Fibroblast of skin of back (primary cell): ENCODE data around the gene CDO1.
A peak's percentile ranks its signal among the peaks of the same experiment; 100 is the strongest.
"Not testable (repeated sequence)": the region's sequence is repeated elsewhere in the genome, so short reads cannot be mapped to it uniquely, and the experiment has no call there.

Experiments
- DNase-seq: peaks from one replicate; pipeline ENCODE4 v3.0.0-alpha.2; 2013

Gene CDO1

DNA sequence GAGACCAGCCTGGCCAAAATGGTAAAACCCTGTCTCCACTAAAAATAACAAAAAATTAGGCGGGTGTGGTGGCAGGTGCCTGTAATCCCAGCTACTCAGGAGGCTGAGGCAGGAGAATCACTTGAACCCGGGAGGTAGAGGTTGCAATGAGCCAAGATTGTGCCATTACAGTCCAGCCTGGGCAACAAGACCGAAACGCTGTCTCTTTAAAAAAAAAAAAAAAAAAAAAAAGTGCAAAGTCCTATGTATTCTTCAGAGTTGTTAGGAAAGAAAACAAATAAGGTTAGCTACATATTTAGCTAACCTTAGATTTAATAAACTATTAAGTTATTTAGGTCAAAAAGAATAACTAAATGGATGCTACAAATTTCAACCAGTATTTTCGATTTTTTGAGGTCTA lies 13.5 kb upstream of the CDO1 start:
- DNase-seq: no peak

DNA sequence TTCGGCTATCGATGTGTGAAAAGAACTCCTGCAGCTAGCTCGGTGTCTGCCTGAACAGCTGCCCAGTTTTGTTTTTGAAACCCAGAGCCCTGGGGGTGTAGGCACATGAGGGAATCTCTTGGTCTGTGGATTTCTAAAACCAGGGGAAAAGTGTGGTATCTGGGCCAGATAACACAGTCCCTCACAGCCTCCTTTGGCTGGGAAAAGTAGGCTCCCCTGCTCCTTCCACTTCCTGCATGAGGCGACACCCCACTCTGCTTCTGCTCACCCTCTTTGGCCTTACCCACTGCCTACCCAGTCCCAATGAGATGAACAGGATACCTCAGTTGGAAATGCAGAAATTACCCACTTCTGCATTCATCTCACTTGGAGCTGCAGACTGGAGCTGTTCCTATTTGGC lies 9.5 kb upstream of the CDO1 start:
- DNase-seq: no peak

DNA sequence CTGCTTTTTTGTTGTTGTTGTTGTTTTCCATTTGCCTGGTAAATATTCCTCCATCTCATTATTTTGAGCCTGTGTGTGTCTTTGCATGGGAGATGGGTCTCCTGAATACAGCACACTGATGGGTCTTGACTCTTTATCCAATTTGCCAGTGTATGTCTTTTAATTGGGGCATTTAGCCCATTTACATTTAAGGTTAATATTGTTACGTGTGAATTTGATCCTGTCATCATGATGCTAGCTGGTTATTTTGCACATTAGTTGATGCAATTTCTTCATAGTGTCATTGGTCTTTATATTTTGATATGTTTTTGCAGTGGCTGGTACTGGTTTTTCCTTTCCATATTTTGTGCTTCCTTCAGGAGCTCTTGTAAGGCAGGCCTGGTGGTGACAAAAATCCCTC lies 8.5 kb upstream of the CDO1 start:
- DNase-seq: not testable (repeated sequence)

DNA sequence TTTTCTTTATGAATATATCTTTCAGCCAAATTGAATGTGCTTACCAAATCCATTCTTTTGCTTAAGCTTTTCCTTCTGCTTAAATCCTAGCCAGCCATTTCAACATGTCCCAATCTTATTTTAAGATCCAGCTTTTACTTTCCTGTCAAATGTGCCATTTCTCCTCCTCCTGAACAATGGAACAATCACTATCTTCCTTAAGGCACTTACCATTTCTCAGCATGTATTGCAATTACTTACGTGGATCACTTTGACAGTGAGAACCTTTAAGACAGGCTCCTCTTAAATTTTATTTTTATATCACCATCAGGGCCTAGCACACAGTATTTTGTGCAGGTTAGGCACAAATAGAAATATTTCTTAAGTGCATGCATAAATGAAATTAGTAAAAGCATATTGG lies 4.4 kb upstream of the CDO1 start:
- no peak for DNase-seq

DNA sequence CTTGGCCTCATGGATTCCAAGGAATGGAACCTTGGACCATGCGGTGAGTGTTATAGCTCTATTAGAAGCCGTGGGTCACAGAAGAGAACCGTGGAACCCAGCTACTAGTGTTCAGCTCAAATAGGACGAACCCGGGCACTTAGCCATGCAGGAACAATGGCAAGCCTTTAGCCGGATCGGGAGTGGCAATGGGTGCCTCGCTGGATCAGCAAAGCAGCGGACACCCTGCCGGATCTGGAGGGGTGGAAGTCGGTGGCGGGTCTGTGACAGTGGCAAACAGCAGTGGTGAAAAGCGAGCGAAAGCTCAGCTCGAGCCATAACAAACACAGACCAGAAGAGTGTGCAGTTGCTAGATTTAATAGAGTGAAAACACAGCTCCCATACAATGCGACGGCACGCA lies 2.4 kb upstream of the CDO1 start:
- DNase-seq: no peak

DNA sequence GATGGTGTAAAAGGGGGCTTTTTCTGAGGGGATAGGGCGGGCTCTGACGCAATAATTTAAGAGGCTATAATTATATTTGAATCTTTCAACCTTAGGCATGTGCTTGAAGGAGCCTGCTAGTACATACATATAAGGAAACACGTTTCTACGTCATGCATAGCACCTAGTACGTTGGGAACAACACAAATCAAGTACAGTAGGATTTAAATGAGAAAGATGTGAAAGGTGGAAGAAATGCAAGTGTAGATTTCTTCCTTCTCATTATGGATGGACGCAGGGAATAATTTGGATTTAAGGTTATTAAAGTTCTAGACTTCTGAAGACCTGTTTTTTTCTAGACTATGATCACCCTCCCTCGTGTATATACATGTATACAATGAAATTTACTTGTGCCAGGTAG lies 927 bp upstream of the CDO1 start:
- no peak for DNase-seq

DNA sequence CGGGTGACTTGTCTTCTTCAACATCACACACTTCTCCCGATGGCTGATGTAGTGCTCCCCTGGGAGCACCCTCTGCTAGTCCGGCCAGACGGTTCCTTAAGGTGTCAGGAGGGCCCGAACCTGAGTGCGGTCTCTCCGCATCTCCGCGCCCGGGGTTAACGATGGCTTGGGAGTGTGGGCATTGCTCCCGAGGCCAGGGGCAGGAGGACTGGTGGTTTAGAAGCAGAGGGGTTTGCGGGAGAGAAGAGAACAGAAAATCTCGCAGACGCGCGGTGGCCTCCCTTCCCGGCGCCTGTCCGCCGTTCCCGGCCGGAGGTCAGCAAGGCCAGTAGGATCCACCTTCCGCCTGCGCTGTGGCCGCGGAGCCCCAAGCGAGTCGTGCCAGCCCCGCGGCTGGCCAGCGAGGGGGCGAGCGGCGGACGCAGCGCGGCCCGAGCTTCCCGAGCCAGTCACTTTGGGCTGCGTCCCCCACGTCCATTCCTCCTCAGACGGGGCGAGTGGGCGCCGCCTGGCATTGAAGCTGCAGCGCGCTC lies 700 bp downstream of the CDO1 start:
- DNase-seq: peak; percentile 11

DNA sequence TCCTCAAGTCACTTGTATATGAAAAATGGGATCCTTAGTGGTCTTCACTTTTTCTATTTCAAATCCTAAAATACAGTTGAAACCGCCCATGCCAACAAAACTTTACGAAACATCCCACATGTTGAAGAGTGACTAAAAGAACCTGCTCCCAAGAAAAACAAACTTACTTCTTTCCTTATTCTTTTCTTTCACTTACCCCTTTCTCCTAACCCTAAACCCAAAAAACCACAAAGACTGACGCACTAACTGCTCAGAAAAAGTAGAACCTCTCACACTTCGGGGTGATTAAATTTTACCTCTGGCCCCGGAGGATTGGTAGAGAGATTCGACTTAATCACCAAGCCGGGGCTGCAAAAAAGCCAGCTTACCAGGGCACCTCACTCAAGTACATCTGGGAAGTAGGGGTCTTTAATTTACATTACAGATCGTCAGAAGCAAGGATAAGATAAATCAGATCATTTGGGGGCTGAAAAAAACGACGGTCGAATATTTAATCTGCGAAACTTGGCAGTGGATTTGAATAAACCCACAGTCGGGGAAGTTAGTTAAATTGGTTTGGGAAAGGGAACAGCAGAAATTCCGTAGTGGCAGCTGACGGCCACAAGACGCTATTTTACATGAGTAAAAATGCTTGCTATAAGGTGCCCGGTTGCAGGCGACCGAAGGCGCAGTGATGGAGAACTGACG lies 1.3 kb downstream of the CDO1 start:
- DNase-seq: no peak

DNA sequence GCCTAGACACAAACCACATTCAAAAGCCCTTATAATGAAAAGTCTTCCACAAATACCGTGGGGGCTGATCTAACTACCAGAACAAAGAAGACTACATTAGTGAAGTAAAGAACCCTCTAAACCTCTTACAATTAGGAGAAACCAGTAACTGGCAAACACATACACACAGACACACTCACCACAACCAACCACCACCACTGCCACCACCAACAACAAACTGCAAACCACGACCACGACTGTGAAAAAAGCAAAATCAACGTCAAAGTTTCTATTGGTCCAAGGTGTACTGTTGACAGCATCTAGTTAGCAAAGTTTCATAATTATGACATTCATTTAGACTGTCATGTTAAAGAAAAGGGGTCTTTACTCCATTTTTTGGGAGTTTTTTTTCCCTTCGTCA lies 2.7 kb downstream of the CDO1 start:
- DNase-seq: no peak

DNA sequence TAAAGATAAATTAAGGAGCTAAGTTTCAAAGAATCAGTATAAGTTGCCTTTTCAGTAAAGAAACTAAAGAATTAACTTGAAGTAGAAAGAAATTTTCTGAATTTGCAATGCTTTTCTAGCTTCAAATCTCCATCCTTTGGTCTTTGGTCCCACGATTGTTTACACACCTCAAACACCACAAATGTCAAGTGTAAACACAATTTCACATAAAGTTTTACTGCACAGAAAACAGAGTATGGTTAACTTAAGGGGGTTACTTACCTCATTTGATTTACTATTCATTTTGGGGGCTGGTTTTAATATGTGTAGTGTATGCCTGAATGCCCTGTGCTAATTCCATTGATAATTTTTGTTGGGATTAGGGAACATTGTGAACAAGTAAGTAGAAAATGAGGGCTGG lies 4.1 kb downstream of the CDO1 start:
- no peak for DNase-seq

DNA sequence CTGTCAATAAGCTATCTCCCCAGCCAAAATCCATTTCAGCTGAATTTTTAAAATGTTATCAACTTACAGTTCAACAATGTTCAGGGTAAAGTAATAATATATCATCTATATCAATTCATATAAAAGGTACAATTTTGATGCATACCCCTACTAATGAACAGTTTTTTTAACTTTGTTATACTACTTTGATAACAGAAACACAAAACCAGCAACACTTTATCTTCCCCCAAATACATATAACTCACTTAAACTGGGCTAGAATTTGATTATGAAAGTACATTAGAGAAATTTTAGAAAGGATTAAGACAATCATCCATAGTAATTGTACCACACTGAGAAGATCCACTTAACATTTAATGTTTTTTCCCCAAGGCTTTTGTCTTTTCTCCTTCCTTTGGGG lies 5.1 kb downstream of the CDO1 start:
- DNase-seq: no peak

DNA sequence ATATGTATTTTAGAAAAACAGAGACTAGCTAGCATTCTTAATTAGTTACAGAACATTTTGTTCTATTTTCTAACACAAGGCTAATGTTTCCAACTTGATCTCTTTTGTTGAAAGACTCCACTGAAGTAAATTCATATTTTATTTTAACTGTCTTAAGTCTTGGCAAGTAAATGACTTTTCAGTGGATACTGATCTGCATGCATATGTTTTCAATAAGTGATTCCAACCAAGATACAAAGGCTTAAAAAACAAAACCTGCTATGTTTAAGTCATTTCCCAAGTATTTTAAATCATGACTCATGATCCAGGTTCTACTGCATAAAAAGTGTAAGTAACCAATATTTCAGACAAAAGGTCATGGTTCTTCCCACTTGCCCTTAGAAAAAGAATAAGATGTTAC lies 5.7 kb downstream of the CDO1 start:
- DNase-seq: peak; percentile 65

DNA sequence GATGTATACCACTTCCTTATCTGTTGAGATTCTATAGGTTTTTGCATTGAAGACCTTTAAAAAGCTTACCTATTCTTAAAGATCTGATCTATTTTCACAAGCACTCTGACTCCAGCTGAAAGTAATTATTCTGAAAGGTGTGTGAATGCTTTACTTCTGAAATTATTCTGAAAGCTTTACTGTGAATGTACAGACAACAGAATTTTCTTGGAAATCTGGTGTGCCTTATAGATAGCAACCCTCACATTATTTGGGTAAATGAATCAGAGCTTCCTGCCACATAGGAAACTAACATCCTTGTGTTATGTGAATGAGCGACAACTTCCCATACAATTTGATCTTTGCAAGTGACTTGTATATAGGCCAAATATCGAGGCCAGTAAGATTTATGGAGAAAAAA lies 6.5 kb downstream of the CDO1 start:
- DNase-seq: peak; percentile 5

DNA sequence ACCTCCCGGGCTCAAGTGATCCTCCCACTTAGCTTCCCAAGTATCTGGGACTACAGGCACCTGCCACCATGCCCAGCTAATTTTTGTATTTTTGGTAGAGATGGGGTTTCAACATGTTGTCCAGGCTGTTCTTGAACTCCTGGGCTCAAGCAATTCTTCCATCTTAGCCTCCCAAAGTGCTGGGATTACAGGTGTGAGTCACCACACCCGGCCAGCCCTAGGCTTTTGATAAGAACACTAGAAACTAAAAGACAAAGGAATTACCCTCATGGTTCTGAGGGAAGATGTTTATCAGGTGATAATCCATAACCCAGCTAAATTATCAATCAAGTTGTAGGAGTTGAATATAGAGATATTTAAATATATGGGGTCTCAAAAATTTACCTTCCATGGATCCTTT lies 8.4 kb downstream of the CDO1 start:
- DNase-seq: not testable (repeated sequence)

DNA sequence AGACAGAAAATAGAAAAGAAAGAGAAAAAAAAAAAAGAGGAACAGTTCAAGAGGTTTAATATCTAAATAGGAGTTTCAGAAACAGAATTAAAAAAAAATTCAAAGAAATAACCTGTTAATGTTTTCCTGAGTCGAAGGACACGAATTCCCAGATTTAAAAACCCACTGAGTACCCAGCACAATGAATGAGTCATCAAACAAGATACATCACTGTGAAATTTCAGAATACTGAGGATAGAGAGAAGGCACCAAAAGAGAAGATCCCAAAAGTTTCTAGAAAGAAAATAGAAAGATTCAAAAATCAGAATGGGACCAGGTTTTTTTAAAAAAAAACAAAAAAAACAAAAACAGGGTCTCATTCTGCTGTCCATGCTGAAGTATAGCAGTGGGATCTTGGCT lies 8.8 kb downstream of the CDO1 start:
- DNase-seq: no peak

DNA sequence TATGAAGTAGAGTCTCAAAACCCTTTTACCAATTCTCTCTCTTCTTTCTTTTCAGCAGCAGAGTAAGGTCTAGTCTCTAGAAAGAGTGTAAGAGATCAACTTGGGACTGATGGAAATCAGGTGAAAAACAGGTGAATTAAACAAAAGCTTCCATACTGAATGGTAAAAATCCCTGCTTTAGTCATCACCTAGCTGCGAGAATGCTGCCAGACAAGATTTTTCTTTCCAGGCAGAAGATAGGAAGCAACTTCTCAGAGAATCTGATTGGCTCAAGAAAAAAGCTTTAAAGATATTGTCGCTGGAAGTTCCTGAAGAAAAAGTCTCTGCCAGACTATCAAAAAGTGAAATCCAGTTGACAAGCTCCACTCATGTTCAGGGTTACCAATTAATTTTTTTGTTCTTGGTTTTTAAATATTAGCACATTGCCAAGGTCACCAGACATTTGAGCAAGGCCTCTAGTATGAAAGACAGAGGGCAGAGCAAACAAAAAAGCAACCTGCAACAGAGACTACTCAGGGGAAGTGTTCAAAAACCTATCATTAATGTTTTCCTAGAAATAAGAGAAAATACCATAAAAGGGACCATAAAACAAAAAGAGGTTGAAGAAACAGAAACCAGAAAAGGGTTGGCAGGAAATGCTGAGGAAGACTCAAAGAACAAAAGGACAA lies 9.3 kb downstream of the CDO1 start:
- DNase-seq: no peak

DNA sequence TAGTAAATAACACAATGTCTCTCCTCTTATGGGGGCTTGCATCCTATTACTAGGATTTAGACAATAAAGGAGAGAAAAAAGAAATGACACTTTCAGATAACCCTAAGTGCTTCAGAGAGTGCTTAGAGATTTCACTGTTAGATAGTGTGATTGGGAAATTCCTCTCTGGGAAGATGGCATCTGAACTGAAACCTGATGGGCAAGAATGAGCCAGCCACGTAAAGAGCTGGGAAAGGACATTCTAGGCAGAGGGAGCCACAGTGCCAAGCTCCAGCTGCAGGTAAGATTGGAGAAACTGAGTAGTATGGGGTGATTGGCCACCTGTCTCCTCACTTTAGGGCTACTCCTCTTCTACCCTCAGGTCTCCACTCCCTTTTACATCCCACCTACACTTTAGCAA lies 14.5 kb downstream of the CDO1 start:
- DNase-seq: no peak

DNA sequence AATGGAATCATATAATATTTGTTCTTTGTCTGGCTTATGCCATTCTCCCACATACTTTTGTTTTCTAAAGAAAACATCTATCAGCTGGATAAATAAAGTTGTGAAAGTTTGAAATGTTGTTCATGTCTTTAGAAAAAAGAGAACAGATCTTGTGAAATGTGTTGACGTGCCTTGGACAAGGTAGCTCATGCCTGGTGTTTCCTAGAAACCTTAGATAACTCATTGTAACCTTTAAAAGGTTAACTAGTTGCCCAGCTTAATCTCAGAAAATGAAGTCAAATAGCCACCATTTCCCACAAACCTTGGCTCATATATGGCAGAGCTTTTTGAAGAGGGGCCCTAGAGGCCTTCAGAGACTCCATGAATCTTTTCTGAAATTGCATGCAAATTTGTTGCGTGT lies 15.3 kb downstream of the CDO1 start:
- no peak for DNase-seq

DNA sequence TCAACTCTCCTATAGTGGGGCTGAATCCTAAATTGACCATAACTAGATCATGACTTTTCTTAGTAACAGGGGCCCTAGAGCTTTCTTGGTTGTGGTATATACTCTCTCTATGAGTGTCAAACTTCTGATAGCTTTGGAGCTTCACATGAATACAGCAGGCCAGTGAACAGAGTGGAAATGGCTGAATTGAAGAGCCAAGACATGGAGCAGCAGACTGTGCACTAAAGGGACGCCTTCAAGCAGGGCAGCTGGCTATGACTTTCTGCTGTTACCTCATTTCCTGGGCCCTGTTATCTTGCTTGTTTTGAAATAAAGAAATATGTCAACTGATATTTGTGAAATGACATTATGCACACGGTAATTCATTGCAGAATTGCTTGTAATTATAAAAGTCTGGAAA lies 16.4 kb downstream of the CDO1 start:
- no peak for DNase-seq

DNA sequence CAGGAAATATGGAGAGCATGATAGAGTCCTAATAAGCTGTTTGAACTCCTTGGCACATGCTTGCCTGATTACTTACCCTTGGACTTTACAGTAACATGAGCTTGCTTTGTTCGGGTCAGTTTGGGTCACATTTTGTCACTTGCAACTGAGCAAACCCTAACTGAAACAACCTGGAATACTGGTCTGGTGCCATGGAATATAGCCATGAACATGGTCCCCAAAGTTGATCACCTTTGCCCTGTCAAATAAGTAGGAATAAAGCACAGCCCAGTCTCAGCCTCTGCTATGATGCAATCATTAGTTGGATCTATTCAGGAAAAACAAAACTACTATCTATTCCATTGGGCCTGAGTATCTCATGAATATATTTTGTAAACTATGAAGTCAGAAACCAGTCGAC lies 18.2 kb downstream of the CDO1 start:
- DNase-seq: no peak

DNA sequence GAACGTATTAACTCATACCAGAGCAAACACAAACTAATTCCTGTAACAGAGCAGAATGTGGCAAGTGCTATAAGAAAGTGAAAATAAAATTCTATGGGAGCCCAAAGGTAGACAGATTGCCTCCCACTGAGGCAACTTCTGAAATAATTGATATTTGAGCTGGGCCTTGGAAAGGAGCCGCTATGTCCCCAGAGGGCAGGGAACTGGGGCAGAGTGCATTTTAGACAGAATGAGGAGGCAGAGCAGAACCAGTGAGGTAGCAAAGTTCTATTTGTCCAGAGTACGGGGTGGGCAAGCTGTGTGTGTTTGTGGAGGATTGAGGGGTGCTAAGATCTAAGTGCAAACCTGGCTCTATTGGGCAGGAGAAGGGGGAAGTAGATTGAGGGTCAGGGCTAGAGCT lies 19.8 kb downstream of the CDO1 start:
- DNase-seq: no peak

DNA sequence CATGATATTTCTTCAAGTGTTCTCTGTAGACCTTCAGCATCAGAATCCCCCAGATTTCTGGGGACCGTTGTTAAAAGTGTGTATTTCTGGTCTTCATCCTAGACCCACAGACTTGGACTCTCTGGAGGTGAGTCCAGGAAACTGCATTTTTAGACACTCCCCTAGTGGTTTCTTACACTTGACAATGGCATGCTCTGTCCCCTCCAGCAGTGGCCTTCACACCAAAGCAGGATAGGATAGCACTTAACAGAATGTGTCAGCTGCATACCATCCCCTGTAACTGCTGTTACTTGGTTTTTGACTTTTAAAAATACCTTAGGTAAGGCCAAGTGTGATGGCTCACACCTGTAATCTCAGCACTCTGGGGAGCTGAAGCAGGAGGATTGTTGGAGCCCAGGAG lies 20.8 kb downstream of the CDO1 start:
- DNase-seq: no peak

DNA sequence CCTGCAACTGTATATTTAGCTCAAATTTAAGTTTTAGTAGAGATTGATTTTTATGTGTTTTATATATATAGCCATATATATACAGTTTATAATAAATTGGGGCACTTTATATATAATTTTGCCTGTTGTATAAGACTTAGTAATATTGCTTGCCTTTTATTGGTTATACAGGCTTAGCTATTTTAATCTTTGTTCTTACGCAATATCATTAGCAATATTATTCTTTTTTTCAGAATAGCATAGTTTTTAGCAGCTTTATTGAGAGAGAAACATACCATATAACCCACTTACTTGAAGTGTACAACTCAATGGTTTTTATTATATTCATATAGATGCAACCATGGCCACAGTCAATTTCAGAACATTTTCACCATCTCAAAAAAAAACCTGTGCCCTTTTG lies 28.0 kb downstream of the CDO1 start:
- no peak for DNase-seq

DNA sequence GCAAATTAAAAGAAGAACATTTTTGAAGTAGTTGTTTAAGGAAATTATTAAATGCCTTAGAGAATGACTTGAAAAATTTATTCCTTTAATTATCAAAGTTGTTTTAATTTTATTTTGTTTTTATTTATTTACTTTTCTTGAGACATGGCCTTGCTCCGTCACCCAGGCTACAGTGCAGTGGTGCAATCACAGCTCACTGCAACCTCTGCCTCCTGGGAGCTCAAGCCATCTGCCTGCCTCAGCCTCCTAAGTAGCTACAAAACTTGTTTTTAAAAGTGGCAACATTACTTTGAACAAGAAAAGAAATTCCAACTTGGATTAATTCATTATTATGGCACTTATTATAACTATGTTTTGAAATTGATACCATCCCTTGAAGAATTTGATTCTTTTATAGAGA lies 29.0 kb downstream of the CDO1 start:
- DNase-seq: no peak
